A549 (cell line): ENCODE data around the gene ABLIM3. TPM values are rescaled to one million over a fixed set of nuclear protein-coding genes. Genes with fewer than 3 reads are reported as not detected.

Experiments used
- ATAC-seq, 2 experiments: fragments of 200-7000 bp in 1 of 2; fragments of >200 bp in 1 of 2; cut with Nextera tagmentation in 1 of 2; cut with Tn5 transposase in 1 of 2; 3 replicates each; pipeline versions ENCODE4 v1.8.0 to v1.9.1; 2018 to 2020; ENCODE audit warnings: mild to moderate bottlenecking in 1 of 2, moderate library complexity in 1 of 2
- CTCF ChIA-PET: fragments of 300-600 bp; sonication (Branson Sonifier 250); formaldehyde crosslinking; extraction: SDS; loops from one replicate; lab custom pipeline; 2021; ENCODE audit warnings: antibody characterized with exemption, inconsistent platforms; lab: Yijun Ruan, JAX
- POLR2A ChIA-PET: fragments of 350-600 bp; formaldehyde crosslinking; extraction: SDS; loops from one replicate; lab custom pipeline; 2021; ENCODE audit warnings: antibody characterized with exemption, inconsistent platforms; lab: Yijun Ruan, JAX
- DNase-seq, 2 experiments: peaks; one replicate each; pipeline versions ENCODE4 v3.0.0 to v3.0.0-alpha.2; 2011 to 2016; ENCODE audit warnings: low read depth in 1 of 2, low spot score in 1 of 2
- FAIRE-seq: peaks from 2 replicates; lab custom pipeline; 2011; peaks lifted over from hg19 to GRCh38; lab: Jason Lieb, UNC
- H3K27ac ChIP-seq, 2 experiments: fragments of >200 bp; sonication (Bioruptor Twin); formaldehyde crosslinking; 3 replicates each; pipeline ENCODE4 v1.5.1; 2016 to 2017
- H3K4me1 ChIP-seq: fragments of >200 bp; sonication (Bioruptor Twin); formaldehyde crosslinking; 3 replicates; pipeline ENCODE4 v1.6.1; 2016
- H3K4me2 ChIP-seq: fragments of >200 bp; sonication (Bioruptor Twin); formaldehyde crosslinking; 3 replicates; pipeline ENCODE4 v1.6.1; 2016
- H3K4me3 ChIP-seq: fragments of >200 bp; sonication (Bioruptor Twin); formaldehyde crosslinking; 3 replicates; pipeline ENCODE4 v1.5.1; 2016
- H3K9me3 ChIP-seq: fragments of >200 bp; sonication (Bioruptor Twin); formaldehyde crosslinking; 3 replicates; pipeline ENCODE4 v1.6.1; 2016
- E2F6 ChIP-seq: IDR thresholded peaks from 2 replicates; pipeline ENCODE4 v1.6.1; 2012; ENCODE audit warnings: low read depth, borderline replicate concordance
- EHF ChIP-seq: fragments of 250-450 bp; sonication (Bioruptor Pico); IDR thresholded peaks from 2 replicates; pipeline ENCODE4 v1.5.0; 2020; ENCODE audit warnings: mild to moderate bottlenecking
- EP300 ChIP-seq, 2 experiments: fragments of >200 bp; sonication (Bioruptor Twin); formaldehyde crosslinking; IDR thresholded peaks; 2 replicates in 1 of 2; 3 replicates in 1 of 2; pipeline ENCODE4 v1.6.1; 2016 to 2017
- ESRRA ChIP-seq: fragments of 150-350 bp; IDR thresholded peaks from 2 replicates; pipeline ENCODE4 v1.6.1; 2014; ENCODE audit warnings: mild to moderate bottlenecking, low read length, borderline replicate concordance
- FOSB ChIP-seq: fragments of 250-450 bp; sonication (Bioruptor Pico); IDR thresholded peaks from 2 replicates; pipeline ENCODE4 v1.5.0; 2020; ENCODE audit warnings: mild to moderate bottlenecking, moderate library complexity
- FOSL2 ChIP-seq, 2 experiments: fragments of 450-650 bp in 1 of 2; fragments of >200 bp in 1 of 2; sonication (Bioruptor Twin) in 1 of 2; formaldehyde crosslinking; IDR thresholded peaks; 2 replicates each; pipeline versions ENCODE4 v1.5.0 to v1.6.1; 2016 to 2020; ENCODE audit warnings: mild to moderate bottlenecking in 1 of 2, moderate library complexity in 1 of 2
- GATA3 ChIP-seq: IDR thresholded peaks from 2 replicates; pipeline ENCODE4 v1.6.1; 2012; ENCODE audit warnings: borderline replicate concordance
- HDAC2 ChIP-seq: fragments of 200-600 bp; sonication (generic); IDR thresholded peaks from 2 replicates; pipeline ENCODE4 v1.6.1; 2016
- HEYL ChIP-seq: fragments of 250-450 bp; sonication (Bioruptor Pico); IDR thresholded peaks from 2 replicates; pipeline ENCODE4 v1.8.0; 2021; ENCODE audit warnings: mild to moderate bottlenecking, moderate library complexity
- HOXB13 ChIP-seq: fragments of 250-450 bp; sonication (Bioruptor Pico); IDR thresholded peaks from 2 replicates; pipeline ENCODE4 v1.5.0; 2020; ENCODE audit warnings: low read depth, mild to moderate bottlenecking, moderate library complexity
- HOXB5 ChIP-seq: fragments of 250-450 bp; sonication (Bioruptor Pico); IDR thresholded peaks from 2 replicates; pipeline ENCODE4 v1.5.0; 2020; ENCODE audit warnings: mild to moderate bottlenecking, moderate library complexity
- JUNB ChIP-seq: fragments of >200 bp; sonication (Bioruptor Twin); formaldehyde crosslinking; IDR thresholded peaks from 2 replicates; pipeline ENCODE4 v1.6.1; 2016
- KDM1A ChIP-seq: fragments of 200-600 bp; sonication (generic); IDR thresholded peaks from 2 replicates; pipeline ENCODE4 v1.6.1; 2016; ENCODE audit warnings: low read depth, mild to moderate bottlenecking
- MAZ ChIP-seq: fragments of 150-350 bp; IDR thresholded peaks from 2 replicates; pipeline ENCODE4 v1.6.1; 2014; ENCODE audit warnings: antibody characterized with exemption, low read depth, low read length, borderline replicate concordance
- NFE2L2 ChIP-seq: fragments of 150-350 bp; conservative IDR thresholded peaks from 2 replicates; pipeline ENCODE4 v1.6.1; 2014; ENCODE audit warnings: low read length
- NPAS2 ChIP-seq: fragments of 250-450 bp; sonication (Bioruptor Pico); IDR thresholded peaks from 2 replicates; pipeline ENCODE4 v1.8.0; 2022; ENCODE audit warnings: mild to moderate bottlenecking, moderate library complexity, borderline replicate concordance
- POLR2A ChIP-seq: IDR thresholded peaks from 2 replicates; pipeline ENCODE4 v1.6.1; 2012; ENCODE audit warnings: mild to moderate bottlenecking, low read length
- RAD21 ChIP-seq, 2 experiments: fragments of >200 bp in 1 of 2; sonication (Bioruptor Twin) in 1 of 2; formaldehyde crosslinking in 1 of 2; IDR thresholded peaks in 1 of 2; conservative IDR thresholded peaks in 1 of 2; 2 replicates in 1 of 2; 3 replicates in 1 of 2; pipeline ENCODE4 v1.6.1; 2012 to 2018; ENCODE audit warnings: inconsistent platforms in 1 of 2
- RARB ChIP-seq: fragments of 250-450 bp; sonication (Bioruptor Pico); IDR thresholded peaks from 2 replicates; pipeline ENCODE4 v1.8.0; 2021; ENCODE audit warnings: mild to moderate bottlenecking, moderate library complexity
- RFX5 ChIP-seq: fragments of 450-650 bp; IDR thresholded peaks from 2 replicates; pipeline ENCODE4 v1.7.1; 2014; ENCODE audit warnings: antibody characterized with exemption, mild to moderate bottlenecking, moderate library complexity
- RNF2 ChIP-seq: fragments of 200-600 bp; sonication (generic); IDR thresholded peaks from 2 replicates; pipeline ENCODE4 v1.6.1; 2016; ENCODE audit warnings: low read depth, mild to moderate bottlenecking, antibody characterized with exemption, moderate library complexity, borderline replicate concordance
- SMC3 ChIP-seq: fragments of >200 bp; sonication (Bioruptor Twin); formaldehyde crosslinking; IDR thresholded peaks from 3 replicates; pipeline ENCODE4 v1.6.1; 2018; ENCODE audit warnings: inconsistent platforms
- TFCP2L1 ChIP-seq: fragments of 250-450 bp; sonication (Bioruptor Pico); IDR thresholded peaks from 2 replicates; pipeline ENCODE4 v1.5.0; 2021; ENCODE audit warnings: mild to moderate bottlenecking
- USF2 ChIP-seq: fragments of 450-650 bp; IDR thresholded peaks from 2 replicates; pipeline ENCODE4 v1.6.1; 2014; ENCODE audit warnings: antibody characterized with exemption
- ZNF302 ChIP-seq: fragments of 250-450 bp; sonication (Bioruptor Pico); IDR thresholded peaks from 2 replicates; pipeline ENCODE4 v1.9.0; 2021; ENCODE audit warnings: inconsistent platforms, mild to moderate bottlenecking, moderate library complexity
- WGBS: methylation state at CpG from one replicate; pipeline ENCODE4 v1.1.6; 2017; ENCODE audit errors: missing lambda C conversion rate; 5-methylcytosine and 5-hydroxymethylcytosine counted together
- polyA minus RNA-seq: library from RNA; depleted of rRNA, polyadenylated mRNA; stranded (reverse); fragments of >200 nt; gene quantifications from 2 replicates; pipeline ENCODE4 v1.2.3, GENCODE V29; 2011; rRNA and poly(A)+ RNA removed
- polyA plus RNA-seq, 4 experiments: library from polyadenylated mRNA; depleted of rRNA in 3 of 4; stranded (reverse); fragments of >200 nt; fragmentation: RNase III in 1 of 4; extraction: RNeasy Plus Mini Kit Qiagen cat#74134 plus additional on column Dnase treatment in 1 of 4; gene quantifications; 2 replicates in 3 of 4; 3 replicates in 1 of 4; pipeline ENCODE4 v1.2.3, GENCODE V29; 2011 to 2017
- TF ChIP-seq, protein P1 (sequence below): fragments of 250-450 bp; sonication (Bioruptor Pico); IDR thresholded peaks from 2 replicates; pipeline ENCODE4 v1.5.0; 2021; ENCODE audit warnings: mild to moderate bottlenecking, moderate library complexity, borderline replicate concordance
- TF ChIP-seq, protein P2 (sequence below): fragments of >200 bp; sonication (Bioruptor Twin); formaldehyde crosslinking; IDR thresholded peaks from 3 replicates; pipeline ENCODE4 v1.6.1; 2016
- TF ChIP-seq, protein P3 (sequence below): fragments of >200 bp; sonication (Bioruptor Twin); formaldehyde crosslinking; IDR thresholded peaks from 3 replicates; pipeline ENCODE4 v1.5.1; 2016
- TF ChIP-seq, protein P4 (sequence below): IDR thresholded peaks from 2 replicates; pipeline ENCODE4 v1.6.1; 2012
- TF ChIP-seq, protein P5 (sequence below): fragments of 150-350 bp; IDR thresholded peaks from 2 replicates; pipeline ENCODE4 v1.6.1; 2014; ENCODE audit warnings: low read depth, mild to moderate bottlenecking, low read length

ABLIM3 gene
- polyA plus RNA-seq (2011; rRNA removed) = 2.7 and 3.5 TPM in 2 replicates
- polyA plus RNA-seq (2012; cell fraction: cytosol; rRNA removed) = 2.0 and 2.4 TPM in 2 replicates
- 3.5 and 4.4 TPM in 2 replicates for polyA plus RNA-seq (2012; cell fraction: nucleus; rRNA removed)
- polyA plus RNA-seq (2017; fragmentation: RNase III; extraction: RNeasy Plus Mini Kit Qiagen cat#74134 plus additional on column Dnase treatment) = 3.0 to 4.0 TPM (median 3.6 TPM) in 3 replicates
- 6.4 and 7.7 TPM in 2 replicates for polyA minus RNA-seq

DNA sequence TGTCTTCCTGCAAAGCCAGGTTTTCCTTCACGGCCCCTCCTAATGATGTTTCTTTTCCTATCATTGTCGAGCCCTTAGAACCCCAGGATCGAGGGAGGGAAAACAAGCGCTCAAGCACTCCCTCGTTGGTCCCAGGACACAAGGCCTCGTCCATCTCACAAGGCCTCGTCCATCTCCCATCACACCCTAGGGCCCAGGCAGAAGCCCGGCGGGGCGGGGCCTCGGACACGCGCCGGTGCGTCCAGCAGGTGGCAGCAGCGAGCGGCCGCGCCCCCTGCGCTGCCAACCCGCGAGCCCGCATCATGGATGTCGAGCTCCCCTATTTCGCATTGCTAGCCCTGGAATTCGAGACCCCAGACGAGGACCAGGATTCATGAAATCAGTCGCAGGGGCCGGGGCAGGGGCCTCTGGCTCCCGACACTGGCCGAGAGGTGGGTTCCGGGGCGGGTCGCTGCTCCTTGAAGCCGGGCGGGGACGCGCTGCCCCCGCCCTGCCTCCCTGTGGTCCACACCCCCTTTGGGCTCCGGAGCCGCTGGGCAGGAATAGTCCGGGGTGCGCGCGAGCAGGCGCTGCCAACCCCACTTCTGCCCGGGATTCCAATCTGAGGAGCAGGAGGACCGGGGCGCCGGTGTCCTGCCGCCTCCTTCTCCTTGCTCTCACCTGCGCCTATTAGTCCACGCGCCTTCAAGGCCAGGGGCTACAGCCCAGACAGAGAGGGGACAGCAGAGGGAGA, at the start of gene ABLIM3:
ABLIM3 (plus strand) TSS at position 270 of the 733 bp plus-strand sequence. CDS start 603 bp downstream, outside the sequence.
- H3K27ac ChIP-seq = peak within 1 kb of the TSS; percentile 69 to 83
- H3K9me3 ChIP-seq = peaks cover 6% of the 10 kb centered on the region; the same call in 1 of the 3 replicates
- TF ChIP-seq, protein P1, sequence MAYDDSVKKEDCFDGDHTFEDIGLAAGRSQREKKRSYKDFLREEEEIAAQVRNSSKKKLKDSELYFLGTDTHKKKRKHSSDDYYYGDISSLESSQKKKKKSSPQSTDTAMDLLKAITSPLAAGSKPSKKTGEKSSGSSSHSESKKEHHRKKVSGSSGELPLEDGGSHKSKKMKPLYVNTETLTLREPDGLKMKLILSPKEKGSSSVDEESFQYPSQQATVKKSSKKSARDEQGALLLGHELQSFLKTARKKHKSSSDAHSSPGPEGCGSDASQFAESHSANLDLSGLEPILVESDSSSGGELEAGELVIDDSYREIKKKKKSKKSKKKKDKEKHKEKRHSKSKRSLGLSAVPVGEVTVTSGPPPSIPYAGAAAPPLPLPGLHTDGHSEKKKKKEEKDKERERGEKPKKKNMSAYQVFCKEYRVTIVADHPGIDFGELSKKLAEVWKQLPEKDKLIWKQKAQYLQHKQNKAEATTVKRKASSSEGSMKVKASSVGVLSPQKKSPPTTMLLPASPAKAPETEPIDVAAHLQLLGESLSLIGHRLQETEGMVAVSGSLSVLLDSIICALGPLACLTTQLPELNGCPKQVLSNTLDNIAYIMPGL (CRISPR knock-in tag) = no peak
- TF ChIP-seq RFX5 (no peak), HOXB13 (CRISPR knock-in tag) (no peak), RNF2 (peak; percentile 46), EP300 (IDR thresholded peaks at IDR 0.05) (no peak), HDAC2 (peak; percentile 59; the same call in 1 of the 2 replicates), ESRRA (no peak), E2F6 (peak; percentile 98), FOSB (CRISPR knock-in tag) (no peak), EHF (no peak), JUNB (no peak), USF2 (no peak), SMC3 (peak; percentile 89), NFE2L2 (no peak), GATA3 (no peak), MAZ (no peak), HOXB5 (CRISPR knock-in tag) (0 out of 2 replicates have a peak, but pooled peaks have one; percentile 49), POLR2A (no peak), RAD21 (conservative IDR thresholded peaks at IDR 0.05 in 1 of 2, IDR thresholded peaks at IDR 0.05 in 1 of 2) (peak; percentile 50 to 77; a peak in 4 of 5 replicates), HEYL (CRISPR knock-in tag) (no peak), FOSL2 (IDR thresholded peaks at IDR 0.05) (no peak), FOSL2 (CRISPR knock-in tag; IDR thresholded peaks at IDR 0.05) (no peak), RARB (CRISPR knock-in tag) (no peak), NPAS2 (no peak), KDM1A (no peak), ZNF302 (no peak), TFCP2L1 (CRISPR knock-in tag) (0 out of 2 replicates have a peak, but pooled peaks have one; percentile 56)
- TF ChIP-seq, protein P2, sequence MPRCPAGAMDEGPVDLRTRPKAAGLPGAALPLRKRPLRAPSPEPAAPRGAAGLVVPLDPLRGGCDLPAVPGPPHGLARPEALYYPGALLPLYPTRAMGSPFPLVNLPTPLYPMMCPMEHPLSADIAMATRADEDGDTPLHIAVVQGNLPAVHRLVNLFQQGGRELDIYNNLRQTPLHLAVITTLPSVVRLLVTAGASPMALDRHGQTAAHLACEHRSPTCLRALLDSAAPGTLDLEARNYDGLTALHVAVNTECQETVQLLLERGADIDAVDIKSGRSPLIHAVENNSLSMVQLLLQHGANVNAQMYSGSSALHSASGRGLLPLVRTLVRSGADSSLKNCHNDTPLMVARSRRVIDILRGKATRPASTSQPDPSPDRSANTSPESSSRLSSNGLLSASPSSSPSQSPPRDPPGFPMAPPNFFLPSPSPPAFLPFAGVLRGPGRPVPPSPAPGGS = no peak
- TF ChIP-seq, protein P3, sequence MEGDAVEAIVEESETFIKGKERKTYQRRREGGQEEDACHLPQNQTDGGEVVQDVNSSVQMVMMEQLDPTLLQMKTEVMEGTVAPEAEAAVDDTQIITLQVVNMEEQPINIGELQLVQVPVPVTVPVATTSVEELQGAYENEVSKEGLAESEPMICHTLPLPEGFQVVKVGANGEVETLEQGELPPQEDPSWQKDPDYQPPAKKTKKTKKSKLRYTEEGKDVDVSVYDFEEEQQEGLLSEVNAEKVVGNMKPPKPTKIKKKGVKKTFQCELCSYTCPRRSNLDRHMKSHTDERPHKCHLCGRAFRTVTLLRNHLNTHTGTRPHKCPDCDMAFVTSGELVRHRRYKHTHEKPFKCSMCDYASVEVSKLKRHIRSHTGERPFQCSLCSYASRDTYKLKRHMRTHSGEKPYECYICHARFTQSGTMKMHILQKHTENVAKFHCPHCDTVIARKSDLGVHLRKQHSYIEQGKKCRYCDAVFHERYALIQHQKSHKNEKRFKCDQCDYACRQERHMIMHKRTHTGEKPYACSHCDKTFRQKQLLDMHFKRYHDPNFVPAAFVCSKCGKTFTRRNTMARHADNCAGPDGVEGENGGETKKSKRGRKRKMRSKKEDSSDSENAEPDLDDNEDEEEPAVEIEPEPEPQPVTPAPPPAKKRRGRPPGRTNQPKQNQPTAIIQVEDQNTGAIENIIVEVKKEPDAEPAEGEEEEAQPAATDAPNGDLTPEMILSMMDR = peak; percentile 92
- TF ChIP-seq, protein P4, sequence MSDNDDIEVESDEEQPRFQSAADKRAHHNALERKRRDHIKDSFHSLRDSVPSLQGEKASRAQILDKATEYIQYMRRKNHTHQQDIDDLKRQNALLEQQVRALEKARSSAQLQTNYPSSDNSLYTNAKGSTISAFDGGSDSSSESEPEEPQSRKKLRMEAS = peak; percentile 99
- TF ChIP-seq, protein P5, sequence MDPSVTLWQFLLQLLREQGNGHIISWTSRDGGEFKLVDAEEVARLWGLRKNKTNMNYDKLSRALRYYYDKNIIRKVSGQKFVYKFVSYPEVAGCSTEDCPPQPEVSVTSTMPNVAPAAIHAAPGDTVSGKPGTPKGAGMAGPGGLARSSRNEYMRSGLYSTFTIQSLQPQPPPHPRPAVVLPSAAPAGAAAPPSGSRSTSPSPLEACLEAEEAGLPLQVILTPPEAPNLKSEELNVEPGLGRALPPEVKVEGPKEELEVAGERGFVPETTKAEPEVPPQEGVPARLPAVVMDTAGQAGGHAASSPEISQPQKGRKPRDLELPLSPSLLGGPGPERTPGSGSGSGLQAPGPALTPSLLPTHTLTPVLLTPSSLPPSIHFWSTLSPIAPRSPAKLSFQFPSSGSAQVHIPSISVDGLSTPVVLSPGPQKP = no peak
- peaks cover 12% of the 10 kb centered on the region; the same call in 1 of the 3 replicates for H3K4me1 ChIP-seq
- ChIA-PET POLR2A (interaction anchor here (1.1 kb wide), 1 partner anchor 88 kb away, joined by 4 read pairs; no protein-coding TSS in a partner anchor), CTCF (interaction anchor here (0.6 to 10.2 kb wide), 45 partner anchors 10 to 618 kb away, joined by 3 to 149 read pairs (median 7); no protein-coding TSS in a partner anchor)
- FAIRE-seq (no peak), DNase-seq (peak; percentile 74 to 88), ATAC-seq (peak; percentile 92 to 96)
- 7% methylated on average over 38 of the region's 54 CpGs for WGBS
- H3K4me3 ChIP-seq = peak within 1 kb of the TSS; percentile 65
- H3K4me2 ChIP-seq = peak within 1 kb of the TSS; percentile 96
